ENCODE measurements around the gene SHH.

DNA sequence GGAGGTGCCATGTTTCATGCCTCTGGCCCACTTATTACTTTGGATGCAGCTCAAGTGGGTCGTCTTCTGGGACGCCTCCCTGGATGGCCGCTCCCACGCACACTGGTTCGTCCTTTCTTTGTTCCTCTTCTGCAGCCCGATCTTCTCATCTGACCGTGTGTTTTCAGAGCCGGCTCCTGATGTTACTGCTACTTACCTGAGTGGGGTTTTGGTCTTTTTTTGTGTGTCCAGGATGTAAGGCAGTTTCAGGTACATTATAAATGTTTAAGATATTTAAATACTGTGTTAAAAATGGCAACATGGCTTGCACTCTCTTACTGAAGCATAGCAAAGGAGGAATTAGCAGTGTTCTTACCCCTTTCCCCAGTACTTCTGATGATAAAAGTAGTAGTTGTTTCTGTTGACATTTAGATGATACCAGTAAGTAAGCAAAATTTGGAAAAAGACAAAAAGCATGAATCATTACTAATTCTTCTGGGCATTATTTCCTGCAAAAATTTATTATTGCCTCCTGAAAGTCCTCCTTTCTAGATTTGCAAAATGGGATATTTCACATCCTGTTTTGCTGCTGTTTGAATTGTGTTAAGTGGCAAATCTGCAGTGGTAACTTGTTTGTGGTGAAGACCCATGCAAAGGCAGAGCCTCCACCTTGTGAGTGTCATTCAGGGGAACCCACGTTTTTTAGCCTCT is 59.4 kb downstream of the SHH start:
- TF ChIP-seq, protein P1, sequence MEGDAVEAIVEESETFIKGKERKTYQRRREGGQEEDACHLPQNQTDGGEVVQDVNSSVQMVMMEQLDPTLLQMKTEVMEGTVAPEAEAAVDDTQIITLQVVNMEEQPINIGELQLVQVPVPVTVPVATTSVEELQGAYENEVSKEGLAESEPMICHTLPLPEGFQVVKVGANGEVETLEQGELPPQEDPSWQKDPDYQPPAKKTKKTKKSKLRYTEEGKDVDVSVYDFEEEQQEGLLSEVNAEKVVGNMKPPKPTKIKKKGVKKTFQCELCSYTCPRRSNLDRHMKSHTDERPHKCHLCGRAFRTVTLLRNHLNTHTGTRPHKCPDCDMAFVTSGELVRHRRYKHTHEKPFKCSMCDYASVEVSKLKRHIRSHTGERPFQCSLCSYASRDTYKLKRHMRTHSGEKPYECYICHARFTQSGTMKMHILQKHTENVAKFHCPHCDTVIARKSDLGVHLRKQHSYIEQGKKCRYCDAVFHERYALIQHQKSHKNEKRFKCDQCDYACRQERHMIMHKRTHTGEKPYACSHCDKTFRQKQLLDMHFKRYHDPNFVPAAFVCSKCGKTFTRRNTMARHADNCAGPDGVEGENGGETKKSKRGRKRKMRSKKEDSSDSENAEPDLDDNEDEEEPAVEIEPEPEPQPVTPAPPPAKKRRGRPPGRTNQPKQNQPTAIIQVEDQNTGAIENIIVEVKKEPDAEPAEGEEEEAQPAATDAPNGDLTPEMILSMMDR (IDR thresholded peaks at IDR 0.05), result no peak
- no peak for TF ChIP-seq TCF7L2 (IDR thresholded peaks at IDR 0.05; ENCODE audit: low read depth, low read length)
- no peak for TF ChIP-seq SIN3A (IDR thresholded peaks at IDR 0.05; ENCODE audit: borderline replicate concordance, insufficient read depth, low read depth, low read length)
- TF ChIP-seq, protein P2, sequence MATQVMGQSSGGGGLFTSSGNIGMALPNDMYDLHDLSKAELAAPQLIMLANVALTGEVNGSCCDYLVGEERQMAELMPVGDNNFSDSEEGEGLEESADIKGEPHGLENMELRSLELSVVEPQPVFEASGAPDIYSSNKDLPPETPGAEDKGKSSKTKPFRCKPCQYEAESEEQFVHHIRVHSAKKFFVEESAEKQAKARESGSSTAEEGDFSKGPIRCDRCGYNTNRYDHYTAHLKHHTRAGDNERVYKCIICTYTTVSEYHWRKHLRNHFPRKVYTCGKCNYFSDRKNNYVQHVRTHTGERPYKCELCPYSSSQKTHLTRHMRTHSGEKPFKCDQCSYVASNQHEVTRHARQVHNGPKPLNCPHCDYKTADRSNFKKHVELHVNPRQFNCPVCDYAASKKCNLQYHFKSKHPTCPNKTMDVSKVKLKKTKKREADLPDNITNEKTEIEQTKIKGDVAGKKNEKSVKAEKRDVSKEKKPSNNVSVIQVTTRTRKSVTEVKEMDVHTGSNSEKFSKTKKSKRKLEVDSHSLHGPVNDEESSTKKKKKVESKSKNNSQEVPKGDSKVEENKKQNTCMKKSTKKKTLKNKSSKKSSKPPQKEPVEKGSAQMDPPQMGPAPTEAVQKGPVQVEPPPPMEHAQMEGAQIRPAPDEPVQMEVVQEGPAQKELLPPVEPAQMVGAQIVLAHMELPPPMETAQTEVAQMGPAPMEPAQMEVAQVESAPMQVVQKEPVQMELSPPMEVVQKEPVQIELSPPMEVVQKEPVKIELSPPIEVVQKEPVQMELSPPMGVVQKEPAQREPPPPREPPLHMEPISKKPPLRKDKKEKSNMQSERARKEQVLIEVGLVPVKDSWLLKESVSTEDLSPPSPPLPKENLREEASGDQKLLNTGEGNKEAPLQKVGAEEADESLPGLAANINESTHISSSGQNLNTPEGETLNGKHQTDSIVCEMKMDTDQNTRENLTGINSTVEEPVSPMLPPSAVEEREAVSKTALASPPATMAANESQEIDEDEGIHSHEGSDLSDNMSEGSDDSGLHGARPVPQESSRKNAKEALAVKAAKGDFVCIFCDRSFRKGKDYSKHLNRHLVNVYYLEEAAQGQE (IDR thresholded peaks at IDR 0.05; ENCODE audit: insufficient read depth in 1 of 2, low read depth in 2 of 2, low read length in 1 of 2), result no peak

Data from Panc1 (cell line).